ENCODE measurements around the gene NFYC. TPM values are rescaled to one million over a fixed set of nuclear protein-coding genes. Genes with fewer than 3 reads are reported as not detected.
A peak's percentile ranks its signal among the peaks of the same experiment; 100 is the strongest.

Gene NFYC
- total and polyA plus RNA-seq, 3 experiments from 2014 or later = 51.3 to 61.6 (median 61.3) TPM

GRCh38 chr1:40783001-40783905 lies 91.7 kb downstream of the NFYC start, which contains the start of gene KCNQ4:
Gene KCNQ4, plus strand, starts transcription at chr1:40783787. Its CDS starts 307 bp downstream, at chr1:40784094.
- peaks cover 13 to 28% of the 10 kb centered on the region in 2 donors for H3K27me3 Mint-ChIP-seq
- ChIA-PET CTCF (no interaction called here), POLR2A (no interaction called here)
- no peaks in the 10 kb centered on the region for H3K9me3 Mint-ChIP-seq
- Histone ChIP-seq H3K4me1 (ENCODE audit: insufficient read depth, low read length) (no peaks in the 10 kb centered on the region), H3K4me3 (ENCODE audit: low read length) (no peak within 1 kb of the TSS), H3K9me3 (ENCODE audit: low read length) (no peaks in the 10 kb centered on the region), H3K27ac (ENCODE audit: low read depth, low read length) (no peak within 1 kb of the TSS), H3K27me3 (ENCODE audit: insufficient read depth, low read length, poor library complexity, severe bottlenecking) (peaks cover 4% of the 10 kb centered on the region), H3K36me3 (ENCODE audit: insufficient read depth, low read length) (no peaks in the 10 kb centered on the region)
- H3K27ac Mint-ChIP-seq = peak within 1 kb of the TSS in 2 of 8 donors; percentile 44 to 61
- H3K4me1 Mint-ChIP-seq = peaks cover 5 to 17% (median 8%) of the 10 kb centered on the region in 3 donors
- peaks cover 2 to 3% (median 2%) of the 10 kb centered on the region in 3 donors for H3K36me3 Mint-ChIP-seq
- no peak for DNase-seq
- peak within 1 kb of the TSS; percentile 52 to 82 (median 70) for H3K4me3 Mint-ChIP-seq

- Mint-ChIP-seq H3K4me3 (peak overlapping the region in 5 of 7 donors; percentile 28 to 67 (median 60)), H3K9me3 (no peaks in the 10 kb centered on the region), H3K27ac (peak overlapping the region in 2 of 8 donors; percentile 44 to 61), H3K4me1 (peaks cover 5 to 17% (median 8%) of the 10 kb centered on the region in 3 donors), H3K36me3 (no peaks in the 10 kb centered on the region), H3K27me3 (peaks cover 13 to 28% of the 10 kb centered on the region in 2 donors)
- Histone ChIP-seq H3K4me1 (ENCODE audit: insufficient read depth, low read length) (no peaks in the 10 kb centered on the region), H3K27ac (ENCODE audit: low read depth, low read length) (no peak overlapping the region), H3K27me3 (ENCODE audit: insufficient read depth, low read length, poor library complexity, severe bottlenecking) (peaks cover 4% of the 10 kb centered on the region), H3K36me3 (ENCODE audit: insufficient read depth, low read length) (no peaks in the 10 kb centered on the region), H3K9me3 (ENCODE audit: low read length) (no peaks in the 10 kb centered on the region), H3K4me3 (ENCODE audit: low read length) (no peak overlapping the region)
- ChIA-PET POLR2A (no interaction called here), CTCF (interaction anchor here (3.5 kb wide), 1 partner anchor 10 kb away, joined by 21 read pairs; no protein-coding TSS in a partner anchor)
- no peak for DNase-seq
Measured at GRCh38 chr1:40784141-40784770, 92.8 kb downstream of the NFYC start.

- peak overlapping the region in 1 of 8 donors; percentile 61 for H3K27ac Mint-ChIP-seq
- no peaks in the 10 kb centered on the region for H3K9me3 ChIP-seq (ENCODE audit: low read length)
- no peak for DNase-seq
- ChIA-PET POLR2A (no interaction called here), CTCF (interaction anchor here (3.5 kb wide), 1 partner anchor 11 kb away, joined by 21 read pairs; no protein-coding TSS in a partner anchor)
- peaks cover 4% of the 10 kb centered on the region for H3K27me3 ChIP-seq (ENCODE audit: insufficient read depth, low read length, poor library complexity, severe bottlenecking)
- H3K4me1 ChIP-seq (ENCODE audit: insufficient read depth, low read length) = no peaks in the 10 kb centered on the region
- H3K36me3 Mint-ChIP-seq = no peaks in the 10 kb centered on the region
- H3K4me3 ChIP-seq (ENCODE audit: low read length) = no peak overlapping the region
- peak overlapping the region in 4 of 7 donors; percentile 28 to 61 (median 48) for H3K4me3 Mint-ChIP-seq
- H3K9me3 Mint-ChIP-seq = no peaks in the 10 kb centered on the region
- H3K36me3 ChIP-seq (ENCODE audit: insufficient read depth, low read length) = no peaks in the 10 kb centered on the region
- peaks cover 13 to 28% of the 10 kb centered on the region in 2 donors for H3K27me3 Mint-ChIP-seq
- H3K4me1 Mint-ChIP-seq = peaks cover 5 to 17% (median 8%) of the 10 kb centered on the region in 3 donors
- no peak overlapping the region for H3K27ac ChIP-seq (ENCODE audit: low read depth, low read length)
Measured at GRCh38 chr1:40784771-40785151, 93.3 kb downstream of the NFYC start.

GRCh38 chr1:40785446-40785845 lies 93.9 kb downstream of the NFYC start:
- no peak overlapping the region for H3K27ac ChIP-seq (ENCODE audit: low read depth, low read length)
- H3K4me3 ChIP-seq (ENCODE audit: low read length) = no peak overlapping the region
- Mint-ChIP-seq H3K27ac (no peak overlapping the region), H3K27me3 (peaks cover 13 to 28% of the 10 kb centered on the region in 2 donors), H3K36me3 (no peaks in the 10 kb centered on the region), H3K4me1 (peaks cover 5 to 17% (median 8%) of the 10 kb centered on the region in 3 donors), H3K9me3 (no peaks in the 10 kb centered on the region), H3K4me3 (peak overlapping the region in 3 of 7 donors; percentile 37 to 65 (median 41))
- POLR2A ChIA-PET = interaction anchor here (1.4 kb wide), 1 partner anchor 77 kb away, joined by 3 read pairs; the partner anchor contains the start of gene CITED4
- no peaks in the 10 kb centered on the region for H3K36me3 ChIP-seq (ENCODE audit: insufficient read depth, low read length)
- H3K9me3 ChIP-seq (ENCODE audit: low read length) = no peaks in the 10 kb centered on the region
- CTCF ChIA-PET = interaction anchor here (3.5 kb wide), 1 partner anchor 12 kb away, joined by 21 read pairs; no protein-coding TSS in a partner anchor
- no peaks in the 10 kb centered on the region for H3K4me1 ChIP-seq (ENCODE audit: insufficient read depth, low read length)
- no peak for DNase-seq
- peaks cover 4% of the 10 kb centered on the region for H3K27me3 ChIP-seq (ENCODE audit: insufficient read depth, low read length, poor library complexity, severe bottlenecking)

GRCh38 chr1:40786171-40786994 lies 94.9 kb downstream of the NFYC start:
- Mint-ChIP-seq H3K27ac (no peak overlapping the region), H3K36me3 (no peaks in the 10 kb centered on the region), H3K27me3 (peaks cover 13 to 28% of the 10 kb centered on the region in 2 donors), H3K4me3 (peak overlapping the region in 1 of 7 donors; percentile 19), H3K9me3 (no peaks in the 10 kb centered on the region), H3K4me1 (peaks cover 5 to 17% (median 8%) of the 10 kb centered on the region in 3 donors)
- ChIA-PET POLR2A (interaction anchor here (1.4 kb wide), 1 partner anchor 76 kb away, joined by 3 read pairs; the partner anchor contains the start of gene CITED4), CTCF (interaction anchor here (3.5 kb wide), 1 partner anchor 13 kb away, joined by 21 read pairs; no protein-coding TSS in a partner anchor)
- Histone ChIP-seq H3K4me1 (ENCODE audit: insufficient read depth, low read length) (no peaks in the 10 kb centered on the region), H3K27me3 (ENCODE audit: insufficient read depth, low read length, poor library complexity, severe bottlenecking) (peaks cover 4% of the 10 kb centered on the region), H3K36me3 (ENCODE audit: insufficient read depth, low read length) (no peaks in the 10 kb centered on the region), H3K4me3 (ENCODE audit: low read length) (no peak overlapping the region), H3K27ac (ENCODE audit: low read depth, low read length) (no peak overlapping the region), H3K9me3 (ENCODE audit: low read length) (no peaks in the 10 kb centered on the region)
- no peak for DNase-seq

- CTCF ChIA-PET = interaction anchor here (1.3 to 3.5 kb wide), 2 partner anchors 9 to 13 kb away, joined by 3 to 21 read pairs; no protein-coding TSS in a partner anchor
- POLR2A ChIA-PET = no interaction called here
- H3K4me1 Mint-ChIP-seq = peaks cover 5 to 12% (median 6%) of the 10 kb centered on the region in 3 donors
- no peaks in the 10 kb centered on the region for H3K9me3 Mint-ChIP-seq
- H3K4me3 Mint-ChIP-seq = no peak overlapping the region
- Histone ChIP-seq H3K4me3 (ENCODE audit: low read length) (no peak overlapping the region), H3K27me3 (ENCODE audit: insufficient read depth, low read length, poor library complexity, severe bottlenecking) (peaks cover 4% of the 10 kb centered on the region), H3K9me3 (ENCODE audit: low read length) (no peaks in the 10 kb centered on the region), H3K27ac (ENCODE audit: low read depth, low read length) (no peak overlapping the region), H3K36me3 (ENCODE audit: insufficient read depth, low read length) (no peaks in the 10 kb centered on the region), H3K4me1 (ENCODE audit: insufficient read depth, low read length) (no peaks in the 10 kb centered on the region)
- DNase-seq = no peak
- peak overlapping the region in 1 of 8 donors; percentile 81 for H3K27ac Mint-ChIP-seq
- H3K27me3 Mint-ChIP-seq = peaks cover 10 to 22% of the 10 kb centered on the region in 2 donors
- no peaks in the 10 kb centered on the region for H3K36me3 Mint-ChIP-seq
Measured at GRCh38 chr1:40786995-40787705, 95.6 kb downstream of the NFYC start.

Data from CD8-positive, alpha-beta memory T cell (primary cell).